TTC549 (cell line): ENCODE measurements around the gene PLK3.
"Not testable (repeated sequence)": the region's sequence is repeated elsewhere in the genome, so short reads cannot be mapped to it uniquely, and the experiment has no call there.

ENCODE experiments used
- FAIRE-seq: peaks from 2 replicates; lab custom pipeline; 2012; peaks lifted over from hg19 to GRCh38; lab: Jason Lieb, UNC

The PLK3 gene

DNA sequence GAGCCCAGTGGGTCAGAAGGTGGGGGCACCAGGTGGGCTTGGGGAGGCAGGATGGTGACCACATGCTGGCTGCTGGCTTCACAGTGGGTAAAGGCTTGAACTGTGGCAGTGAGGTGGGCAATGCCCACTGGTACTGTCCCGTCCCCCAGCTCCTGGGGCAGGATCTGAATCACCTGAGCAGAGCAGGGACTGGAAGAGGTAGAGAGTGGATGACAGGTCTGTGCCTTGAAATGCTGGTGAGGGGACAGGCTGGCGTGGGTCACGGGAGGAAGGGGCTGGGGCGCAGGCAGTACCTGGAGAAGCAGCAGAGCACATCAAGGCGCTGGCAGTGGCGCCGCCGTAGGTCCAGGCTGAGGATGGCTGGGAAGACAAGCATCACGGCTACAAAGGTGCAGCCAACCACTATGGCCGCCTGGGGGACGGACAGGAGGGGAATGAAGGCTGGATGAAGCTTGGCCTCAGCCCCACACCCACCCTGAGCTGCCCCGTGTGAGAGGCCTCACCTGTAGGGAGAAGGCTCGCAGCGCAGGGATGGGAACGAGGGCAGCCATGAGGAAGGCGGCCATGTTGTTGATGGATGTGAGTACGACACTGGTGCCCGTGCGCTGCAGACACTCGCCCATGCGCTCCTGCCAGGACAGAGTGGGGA is 27.9 kb downstream of the PLK3 start:
- no peak for FAIRE-seq

DNA sequence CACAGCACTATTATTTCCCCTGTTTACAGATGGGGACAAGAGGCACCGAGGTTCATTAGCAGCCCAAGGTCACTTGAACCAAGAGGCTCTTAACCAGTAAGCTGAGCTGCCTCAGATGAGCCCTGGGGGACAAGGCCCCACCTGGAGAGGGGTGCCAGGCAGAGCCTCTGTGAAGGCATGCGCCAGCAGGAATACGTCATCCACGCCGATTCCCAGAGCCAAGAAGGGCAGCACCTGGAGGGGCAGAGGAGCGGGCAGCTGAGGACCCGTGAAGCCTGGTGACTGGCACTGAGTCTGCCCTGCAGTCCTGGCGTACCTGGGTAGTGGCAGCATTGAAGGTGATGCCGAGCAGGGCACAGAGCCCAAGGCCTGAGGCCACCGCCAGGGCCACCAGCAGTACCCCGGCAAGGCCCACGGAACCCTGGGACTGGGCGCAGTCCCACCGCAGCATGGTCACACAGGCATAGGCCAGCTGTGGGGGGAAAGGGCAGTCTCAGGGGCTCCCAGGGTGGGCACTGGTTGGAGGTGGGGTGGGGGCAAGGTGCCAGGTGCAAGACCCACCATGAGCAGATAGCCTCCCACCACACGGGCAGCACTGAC is 28.8 kb downstream of the PLK3 start:
- FAIRE-seq = no peak

DNA sequence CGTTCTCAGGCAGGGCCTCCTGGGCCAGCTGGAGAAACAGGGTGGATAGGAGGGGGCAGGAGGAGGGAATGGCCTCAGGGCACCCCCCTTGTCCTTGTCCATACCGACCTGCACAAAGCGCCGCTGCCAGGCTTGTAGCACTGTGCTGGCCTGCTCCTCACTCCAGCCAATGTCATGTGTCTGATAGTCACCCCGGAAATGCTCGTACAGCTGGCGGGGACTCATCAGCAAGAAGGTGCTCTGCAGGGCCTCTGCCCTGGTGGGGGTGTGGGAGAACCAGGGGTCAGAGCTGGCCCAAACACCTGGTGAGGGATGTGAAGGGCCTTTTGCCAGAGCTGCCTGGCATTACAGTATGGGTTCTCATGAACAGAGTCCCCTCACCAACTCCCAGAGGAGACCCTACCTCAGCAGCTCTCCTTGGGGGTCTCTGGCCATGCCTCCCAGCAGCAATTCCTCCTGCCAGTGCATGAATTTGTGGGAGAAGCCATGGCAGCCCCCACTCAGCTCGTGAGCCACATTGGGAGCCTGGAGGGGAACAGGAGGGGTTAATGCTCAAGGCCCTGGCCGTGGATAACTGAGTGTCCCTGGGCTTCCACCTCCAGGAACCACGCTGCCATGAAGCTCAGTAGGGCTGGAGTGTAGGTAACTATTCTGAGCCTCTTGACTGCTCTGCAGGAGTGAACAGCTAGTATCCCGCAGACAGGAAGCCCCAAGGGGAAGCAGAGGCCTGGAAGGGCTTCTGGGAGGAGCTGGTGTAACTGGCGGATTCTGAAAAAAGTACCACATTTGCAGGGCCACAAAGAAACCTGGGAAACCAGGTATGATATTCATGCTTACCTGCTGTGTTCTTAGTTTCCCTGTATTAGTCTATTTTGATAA is 29.6 kb downstream of the PLK3 start:
- FAIRE-seq = no peak

DNA sequence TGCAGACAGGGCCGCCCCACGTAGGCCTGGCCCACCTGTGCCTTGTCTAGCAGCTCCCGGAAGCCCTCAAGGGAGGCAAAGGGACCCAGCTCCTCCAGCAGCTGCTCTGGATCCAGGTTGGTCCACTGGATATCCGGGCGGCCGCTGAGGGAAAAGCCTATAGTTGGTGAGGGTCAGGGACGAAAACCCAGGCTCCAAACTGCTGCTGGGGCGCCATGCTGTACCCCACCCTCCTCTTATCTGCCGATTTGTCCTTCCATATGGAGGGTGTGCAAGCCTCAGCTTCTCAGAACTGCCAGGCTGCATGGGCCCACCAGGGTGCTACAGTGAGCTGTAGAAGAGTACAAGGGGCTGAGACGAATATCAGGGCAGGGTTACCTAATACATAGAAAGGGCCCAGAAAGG is 30.7 kb downstream of the PLK3 start:
- no peak for FAIRE-seq

DNA sequence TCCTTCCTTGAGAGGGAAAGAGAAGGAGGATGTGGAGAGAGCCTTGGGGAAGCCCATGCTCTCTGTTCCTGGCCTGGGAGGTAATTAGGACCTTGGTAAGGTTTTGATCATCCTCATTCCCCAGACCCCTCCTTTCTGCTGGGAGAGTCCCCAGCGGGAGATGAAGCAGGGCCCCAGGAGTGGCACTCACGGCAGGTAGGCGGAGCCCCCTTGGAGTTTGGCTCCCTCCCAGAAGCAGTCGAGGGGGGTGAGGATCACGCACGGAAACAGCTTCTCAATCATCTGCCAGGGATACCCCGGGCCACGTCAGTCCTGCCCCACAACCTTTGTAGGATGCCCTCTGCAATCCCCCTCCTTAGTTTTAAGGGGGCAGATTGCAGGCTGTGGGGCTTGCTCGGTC is 31.3 kb downstream of the PLK3 start:
- FAIRE-seq = no peak

DNA sequence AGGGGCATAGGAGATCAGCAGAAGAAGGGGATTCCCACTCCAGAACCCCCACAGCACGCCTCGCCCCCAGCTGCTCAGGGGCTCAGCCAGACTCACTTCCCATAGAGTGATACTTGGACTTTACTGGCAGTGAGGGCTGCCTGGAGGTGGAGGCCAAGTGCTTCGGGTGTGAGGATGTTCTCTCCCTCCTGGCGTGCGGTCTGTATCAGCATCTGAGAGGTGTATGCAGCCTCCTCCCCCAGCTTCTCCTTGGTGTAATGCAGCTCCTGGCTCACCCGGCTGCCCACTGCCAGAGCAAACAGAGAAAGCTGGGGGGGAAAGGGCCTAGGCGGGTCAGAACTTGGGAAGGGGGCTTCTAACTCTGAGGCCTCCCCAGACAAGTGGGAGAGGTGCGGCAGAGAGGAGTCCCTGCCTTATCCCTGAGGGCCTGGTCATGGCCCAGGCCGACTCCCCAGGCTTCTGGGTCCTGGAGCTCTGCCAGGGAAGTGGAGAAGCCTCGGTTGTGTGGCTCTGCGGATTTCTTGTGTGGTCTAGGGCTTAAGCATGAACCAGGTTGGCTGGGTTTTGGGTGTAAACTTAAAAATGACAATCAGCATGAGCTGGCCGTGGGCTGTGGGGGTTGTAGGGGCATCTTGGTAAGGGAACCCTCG is 32.0 kb downstream of the PLK3 start:
- FAIRE-seq = no peak

DNA sequence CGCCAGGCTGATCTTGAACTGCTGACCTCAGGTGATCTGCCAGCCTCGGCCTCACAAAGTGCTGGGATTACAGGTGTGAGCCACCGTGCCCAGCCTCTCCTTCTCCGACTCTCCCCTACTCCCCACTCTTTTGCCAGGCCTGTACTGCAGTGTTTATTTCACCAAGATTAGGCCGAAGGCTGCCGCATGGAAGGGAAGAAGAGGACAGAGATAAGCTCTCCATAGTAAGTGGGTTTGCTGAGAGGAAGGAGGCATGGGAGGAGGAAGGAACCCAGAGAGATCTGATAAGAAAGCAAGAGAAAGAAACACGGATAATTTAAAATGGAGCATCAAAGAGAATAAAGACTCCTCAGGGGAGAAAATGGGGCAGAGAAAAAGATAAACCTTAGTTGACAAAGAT is 34.2 kb downstream of the PLK3 start:
- FAIRE-seq = no peak

DNA sequence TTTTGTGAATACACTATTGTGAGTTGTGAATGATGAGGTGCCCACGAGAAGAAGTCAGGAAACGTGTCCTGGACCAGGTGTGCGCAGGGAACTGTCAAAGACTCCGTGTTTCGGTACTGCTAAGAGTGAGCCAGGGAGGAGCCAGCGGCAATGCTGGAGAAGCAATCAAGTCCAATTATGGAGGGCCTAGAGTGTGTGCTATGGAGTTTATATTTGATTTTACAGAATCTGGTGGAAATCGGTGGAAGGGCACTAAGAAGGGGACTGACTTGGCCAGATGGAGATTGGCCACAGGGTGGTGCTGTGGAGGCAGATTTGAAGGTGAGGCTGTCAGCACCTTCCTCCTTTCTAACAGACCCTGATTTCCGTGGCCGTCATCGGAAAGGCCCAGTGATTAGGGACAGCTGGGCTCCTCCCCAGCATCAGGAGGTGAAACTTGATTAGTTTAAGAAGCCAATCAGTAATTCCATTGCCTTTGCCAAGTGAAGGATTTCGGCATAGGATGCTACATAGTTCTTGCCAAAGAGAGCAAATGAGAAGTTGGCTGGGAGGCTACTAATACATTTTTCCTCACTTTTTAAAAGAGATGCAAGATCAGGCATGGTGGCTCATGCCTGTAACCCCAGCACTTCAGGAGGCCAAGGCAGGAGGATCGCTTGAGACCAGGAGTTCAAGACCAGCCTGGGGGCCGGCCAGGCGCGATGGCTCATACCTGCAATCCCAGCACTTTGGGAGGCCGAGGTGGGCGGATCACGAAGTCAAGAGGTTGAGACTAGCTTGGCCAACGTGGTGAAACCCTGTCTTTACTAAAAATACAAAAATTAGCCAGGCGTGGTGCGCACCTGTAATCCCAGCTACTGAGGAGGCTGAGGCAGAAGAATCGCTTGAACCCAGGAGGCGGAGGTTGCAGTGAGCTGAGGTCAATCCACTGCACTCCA is 35.8 kb downstream of the PLK3 start:
- FAIRE-seq = no peak

DNA sequence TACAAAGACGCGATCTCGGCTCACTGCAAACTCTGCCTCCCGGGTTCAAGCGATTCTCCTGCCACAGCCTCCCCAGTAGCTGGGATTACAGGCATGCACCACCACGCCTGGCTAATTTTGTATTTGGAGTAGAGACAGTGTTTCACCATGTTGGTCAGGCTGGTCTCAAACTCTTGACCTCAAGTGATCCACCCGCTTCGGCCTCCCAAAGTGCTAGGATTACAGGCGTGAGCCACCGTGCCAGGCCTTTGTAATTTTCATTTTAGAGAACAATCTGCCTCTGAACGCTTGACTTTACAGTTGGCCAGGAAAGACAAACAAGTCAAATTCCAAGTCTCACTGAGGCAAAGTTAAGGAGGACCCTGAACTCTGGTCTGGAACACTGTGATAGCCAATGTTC is 38.1 kb downstream of the PLK3 start:
- not testable (repeated sequence) for FAIRE-seq

DNA sequence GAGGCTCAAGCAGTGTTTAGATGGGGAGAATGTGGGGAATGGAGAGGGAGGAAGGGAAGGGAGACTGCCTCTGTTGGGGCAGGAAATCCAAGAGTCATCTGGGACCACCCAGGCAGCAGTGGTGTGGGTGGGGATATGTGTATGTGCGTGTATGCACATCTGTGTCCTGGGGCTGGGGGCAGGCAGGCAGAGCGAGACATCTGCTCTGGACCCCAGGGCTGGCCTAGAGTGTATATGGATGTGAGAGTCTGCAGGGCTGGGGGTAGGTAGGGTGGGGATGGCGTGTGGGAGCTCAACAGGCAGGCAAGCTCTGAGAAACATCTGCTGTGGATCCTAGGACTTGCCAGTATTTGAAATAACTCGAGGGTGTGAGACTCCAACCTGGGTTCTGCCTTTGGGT is 39.4 kb downstream of the PLK3 start:
- FAIRE-seq = no peak

DNA sequence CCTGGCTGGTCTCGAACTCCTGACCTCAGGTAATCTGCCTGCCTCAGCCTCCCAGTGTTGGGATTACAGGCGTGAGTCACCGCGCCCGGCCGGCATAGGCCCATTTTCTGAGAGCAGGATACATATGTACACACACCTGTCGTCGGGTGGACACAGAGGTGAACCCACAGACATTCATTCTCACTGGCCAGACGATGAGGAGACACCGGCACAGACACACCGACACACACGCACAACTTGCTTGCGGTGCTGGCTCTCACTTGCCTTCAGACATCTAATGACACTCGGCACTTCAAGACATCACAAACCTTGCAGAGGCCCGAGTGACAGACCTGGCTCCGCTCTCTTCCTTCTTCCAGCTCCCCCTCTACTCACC is 42.3 kb downstream of the PLK3 start:
- FAIRE-seq = no peak

DNA sequence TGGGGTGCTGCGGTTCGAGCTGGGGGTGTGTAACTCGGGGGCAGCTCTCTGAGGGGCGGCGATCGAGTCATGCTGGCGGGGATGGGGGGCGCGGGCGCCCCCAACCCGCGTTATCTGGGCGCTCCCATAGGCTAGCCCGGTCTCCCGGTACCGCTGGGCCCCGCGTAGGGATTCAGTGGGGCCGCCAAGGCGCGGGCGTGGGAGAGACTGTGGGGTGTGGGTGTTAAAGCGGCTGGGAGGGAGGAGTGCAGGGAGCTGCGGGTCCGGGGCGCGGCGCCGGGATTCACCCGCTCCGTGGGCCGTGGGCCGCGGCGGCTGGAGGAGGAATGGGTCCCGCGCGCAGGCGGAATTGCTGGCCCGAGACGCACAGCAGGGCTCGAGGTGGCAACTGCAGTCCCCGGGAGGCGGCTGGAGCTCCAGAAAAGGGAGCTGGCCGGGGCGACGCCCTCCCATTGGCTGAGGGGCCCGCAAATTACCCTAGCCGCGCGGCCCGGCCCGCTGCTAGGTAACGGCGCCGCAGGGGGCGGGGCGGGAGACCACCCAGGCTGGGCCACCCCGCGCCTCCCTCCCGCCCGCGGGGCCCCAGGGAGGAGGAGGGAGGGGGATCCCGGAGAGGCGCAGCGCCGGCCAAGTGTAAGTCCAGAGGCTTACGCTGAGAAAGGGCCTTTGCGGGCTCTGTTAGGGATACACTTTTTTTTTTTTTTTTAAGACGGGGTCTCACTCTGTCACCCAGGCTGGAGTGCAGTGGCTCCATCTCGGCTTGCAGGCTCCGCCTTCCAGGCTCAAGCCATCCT is 42.9 kb downstream of the PLK3 start, which contains the start of gene PTCH2:
Gene PTCH2 (minus strand): TSS at position 392 of the 794 bp plus-strand sequence. CDS start 321 bp downstream, at position 71.
- FAIRE-seq = no peak

DNA sequence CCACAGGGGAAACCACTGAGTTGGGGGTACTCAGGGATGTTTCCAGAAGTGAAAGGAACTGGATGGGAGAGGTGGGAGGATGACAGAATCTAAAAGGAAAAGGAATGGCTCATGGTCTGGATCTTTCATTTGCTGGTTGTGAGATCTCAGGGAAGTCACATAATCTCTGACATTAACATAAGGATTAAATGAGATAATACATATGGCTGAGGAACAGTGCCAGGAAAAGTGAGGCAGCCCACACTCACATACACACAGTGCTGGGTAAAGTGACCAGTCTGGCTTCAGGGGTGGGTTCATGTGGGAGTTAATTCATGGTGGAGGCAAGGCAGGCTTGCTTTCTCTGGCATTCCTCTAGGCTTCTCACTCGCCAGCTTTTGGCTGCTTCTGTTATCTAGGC is 46.8 kb downstream of the PLK3 start:
- no peak for FAIRE-seq

DNA sequence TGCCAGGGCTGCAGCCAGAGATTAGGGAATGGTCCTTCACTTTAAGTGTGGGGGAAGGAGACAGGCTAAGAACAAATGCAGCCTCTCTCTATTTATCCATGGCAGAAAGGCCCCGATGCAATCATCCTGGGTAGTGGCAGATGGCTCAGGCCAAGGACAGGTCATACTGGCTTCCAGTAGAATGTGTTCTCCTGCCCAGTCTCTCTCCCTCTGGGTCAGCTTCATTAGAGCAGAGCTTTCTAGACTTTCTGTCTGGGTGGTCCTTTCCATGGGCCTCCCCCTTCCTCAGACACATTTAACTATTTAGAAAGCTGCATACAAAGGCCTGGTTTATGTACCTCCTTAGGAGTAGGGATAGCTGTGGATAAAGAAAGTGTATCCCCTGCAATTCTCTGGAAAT is 47.7 kb downstream of the PLK3 start:
- no peak for FAIRE-seq

DNA sequence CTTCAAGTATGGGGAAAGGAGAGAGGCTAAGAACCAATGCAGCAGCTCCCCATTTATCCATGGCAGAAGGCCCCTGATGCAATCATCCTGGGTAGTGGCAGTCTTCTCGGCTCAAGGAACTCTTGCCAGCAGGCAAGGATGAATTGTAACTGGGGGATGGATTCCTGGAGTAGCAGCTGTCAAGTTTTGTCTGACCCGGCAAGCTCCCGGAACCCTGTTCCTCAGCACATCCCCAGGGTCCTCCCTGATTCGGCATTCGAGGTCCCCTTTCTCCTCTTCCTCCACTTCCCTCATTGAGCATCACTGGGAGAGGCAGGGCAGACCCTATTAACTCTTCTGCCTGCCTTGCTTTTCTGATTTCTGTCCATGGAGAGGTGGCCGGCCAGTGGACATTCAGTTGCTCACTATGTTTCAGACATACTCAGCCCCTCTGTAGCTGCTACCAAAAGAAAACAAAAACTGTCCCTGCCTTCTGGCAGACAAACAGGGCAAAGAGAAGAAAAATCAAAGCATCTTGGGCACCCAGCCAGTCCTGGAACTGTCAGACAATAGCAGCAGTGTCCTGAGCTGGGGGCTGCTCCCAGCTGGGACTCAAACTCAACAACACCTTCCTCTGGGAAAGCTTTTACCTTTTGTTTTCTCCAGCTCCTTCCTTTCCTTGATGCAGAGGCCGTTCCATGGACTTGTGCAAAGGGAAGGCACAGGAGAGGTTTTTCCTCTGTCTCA is 48.4 kb downstream of the PLK3 start:
- no peak for FAIRE-seq

DNA sequence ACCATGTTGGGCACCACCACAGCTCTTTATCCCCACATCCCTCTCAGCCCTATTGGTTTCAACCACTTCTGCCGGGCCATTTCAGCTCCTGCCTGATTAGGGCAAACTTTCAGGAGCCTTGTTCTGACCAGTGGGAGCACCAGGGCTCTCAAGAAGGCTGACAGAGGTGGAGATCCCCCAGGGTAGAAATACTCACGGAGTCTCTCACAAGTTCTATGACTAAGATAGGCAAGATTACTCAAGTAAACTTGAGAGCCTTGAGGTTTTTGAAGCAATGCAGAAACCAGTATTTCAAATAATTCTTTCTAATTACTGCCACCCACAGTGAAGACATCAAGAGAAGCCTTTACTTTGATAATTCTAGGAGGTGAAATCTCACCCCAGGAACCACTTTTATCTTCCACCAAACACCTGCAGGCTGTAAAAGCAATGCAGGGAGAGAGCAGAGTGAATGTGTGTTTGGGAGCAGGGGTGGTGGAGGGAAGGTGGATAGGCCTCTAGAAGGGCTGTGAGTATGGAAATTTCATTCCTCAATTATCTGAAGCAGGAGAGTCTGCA is 49.5 kb downstream of the PLK3 start:
- FAIRE-seq = no peak

DNA sequence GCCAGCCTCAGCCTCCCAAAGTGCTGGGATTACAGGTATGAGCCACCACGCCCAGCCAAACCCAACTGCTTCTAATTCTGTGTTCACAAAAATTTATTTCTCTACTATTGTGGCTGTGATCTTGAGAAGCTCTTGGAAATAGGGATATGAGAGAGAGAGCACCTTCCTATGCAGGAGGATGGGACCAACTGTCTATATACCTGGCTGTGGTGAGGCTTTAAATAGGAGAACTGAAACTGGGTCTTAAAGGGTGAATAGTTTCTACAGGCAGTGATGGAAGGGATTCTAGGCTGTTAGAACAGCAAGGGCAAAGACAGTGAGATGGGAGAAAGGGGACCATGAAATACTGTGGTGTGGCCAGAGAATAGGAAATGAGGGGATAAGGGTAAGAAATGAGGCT is 51.1 kb downstream of the PLK3 start:
- FAIRE-seq = no peak

DNA sequence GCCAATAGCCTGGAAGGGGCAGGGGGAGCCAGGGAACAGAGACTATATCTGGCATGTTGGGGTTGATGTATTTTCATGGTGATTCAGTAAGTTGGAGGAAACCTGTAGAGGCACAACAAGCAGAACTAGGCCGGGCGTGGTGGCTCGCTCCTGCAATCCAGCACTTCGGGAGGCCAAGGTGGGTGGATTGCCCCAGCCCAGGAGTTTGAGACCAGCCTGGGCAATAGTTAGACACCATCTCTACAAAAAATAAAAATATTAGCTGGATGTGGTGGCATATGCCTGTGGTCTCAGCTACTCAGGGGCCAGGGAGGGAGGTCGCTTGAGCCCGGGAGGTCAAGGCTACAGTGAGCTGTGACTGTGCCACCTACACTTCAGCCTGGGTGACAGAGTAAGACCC is 53.0 kb downstream of the PLK3 start:
- FAIRE-seq = no peak

DNA sequence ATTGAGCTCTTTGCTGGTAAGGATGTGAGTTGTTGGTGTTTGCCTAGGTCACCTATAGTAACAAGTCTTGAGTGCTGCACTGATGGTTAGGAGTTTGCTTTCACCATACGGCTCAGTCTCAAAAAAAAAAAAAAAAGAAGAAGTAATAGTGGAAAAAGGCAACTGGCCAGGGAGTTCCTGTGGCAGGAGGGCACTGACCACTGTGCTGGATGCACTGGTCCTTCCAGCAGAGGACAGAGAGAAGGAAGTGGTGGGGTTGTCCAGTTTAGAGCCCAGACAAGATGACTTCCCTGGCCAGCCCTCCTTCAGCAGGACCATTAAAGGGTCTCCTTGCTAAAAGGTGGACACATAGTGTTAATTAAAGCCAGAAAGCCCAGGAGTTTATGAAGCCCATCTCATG is 54.8 kb downstream of the PLK3 start:
- FAIRE-seq = no peak
